CD8-positive, alpha-beta memory T cell (primary cell): ENCODE measurements around the gene ECSCR. TPM values are rescaled to one million over a fixed set of nuclear protein-coding genes. Genes with fewer than 3 reads are reported as not detected.

Source experiments
- CTCF ChIA-PET: fragments of 350-600 bp; sonication (Branson Sonifier 250); formaldehyde crosslinking; loops from one replicate; lab custom pipeline; 2021; ENCODE audit warnings: antibody characterized with exemption; lab: Charles Lee
- POLR2A ChIA-PET: fragments of 350-600 bp; sonication (Branson Sonifier 250); formaldehyde crosslinking; loops from one replicate; lab custom pipeline; 2021; ENCODE audit warnings: antibody characterized with exemption; lab: Charles Lee
- DNase-seq, 5 donors: peaks; one replicate each; pipeline versions ENCODE4 v3.0.0 to v3.0.0-alpha.2; 2020 to 2022; ENCODE audit warnings: mixed read lengths in 1 of 5
- H3K27ac ChIP-seq: one replicate; pipeline ENCODE4 v1.7.0; 2013; ENCODE audit warnings: low read depth, mild to moderate bottlenecking, low read length, moderate library complexity
- H3K27me3 ChIP-seq: 2 replicates; pipeline ENCODE4 v1.7.0; 2013; ENCODE audit warnings: low read length, mild to moderate bottlenecking; ENCODE audit not compliant: insufficient read depth, poor library complexity, severe bottlenecking
- H3K36me3 ChIP-seq: 2 replicates; pipeline ENCODE4 v1.7.0; 2013; ENCODE audit warnings: mild to moderate bottlenecking, low read length, moderate library complexity; ENCODE audit not compliant: insufficient read depth
- H3K4me1 ChIP-seq: 2 replicates; pipeline ENCODE4 v1.7.0; 2013; ENCODE audit warnings: mild to moderate bottlenecking, low read length, moderate library complexity; ENCODE audit not compliant: insufficient read depth
- H3K4me3 ChIP-seq: 2 replicates; pipeline ENCODE4 v1.7.0; 2013; ENCODE audit warnings: mild to moderate bottlenecking, low read length
- H3K9me3 ChIP-seq: 2 replicates; pipeline ENCODE4 v1.7.0; 2013; ENCODE audit warnings: mild to moderate bottlenecking, low read length
- H3K27ac Mint-ChIP-seq, 8 donors: one replicate each; pipeline ENCODE4 v1.8.0; 2020 to 2021; ENCODE audit warnings: mixed read lengths in 8 of 8, mild to moderate bottlenecking in 6 of 8, inconsistent platforms in 3 of 8, moderate library complexity in 3 of 8
- H3K27me3 Mint-ChIP-seq, 2 donors: one replicate each; pipeline ENCODE4 v1.8.0; 2020 to 2021; ENCODE audit warnings: mixed read lengths in 2 of 2, mild to moderate bottlenecking in 1 of 2, moderate library complexity in 1 of 2
- H3K36me3 Mint-ChIP-seq, 3 donors: one replicate each; pipeline ENCODE4 v1.8.0; 2020 to 2021; ENCODE audit warnings: mixed read lengths in 3 of 3, inconsistent platforms in 1 of 3, mild to moderate bottlenecking in 1 of 3
- H3K4me1 Mint-ChIP-seq, 3 donors: one replicate each; pipeline ENCODE4 v1.8.0; 2020 to 2021; ENCODE audit warnings: mixed read lengths in 3 of 3, inconsistent platforms in 1 of 3, mild to moderate bottlenecking in 1 of 3
- H3K4me3 Mint-ChIP-seq, 7 donors: one replicate each; pipeline ENCODE4 v1.8.0; 2020 to 2021; ENCODE audit warnings: mixed read lengths in 7 of 7, mild to moderate bottlenecking in 6 of 7, moderate library complexity in 4 of 7, inconsistent platforms in 2 of 7
- H3K9me3 Mint-ChIP-seq, 5 donors: one replicate each; pipeline ENCODE4 v1.8.0; 2020 to 2022; ENCODE audit warnings: mixed read lengths in 5 of 5, mild to moderate bottlenecking in 3 of 5, moderate library complexity in 2 of 5, inconsistent platforms in 1 of 5
- polyA plus RNA-seq: library from polyadenylated mRNA; unstranded; fragments of 300-500 nt; fragmentation: Illumina TruSeq; gene quantifications from one replicate; pipeline ENCODE4 v1.2.3, GENCODE V29; 2021
- total RNA-seq, 2 experiments: library from RNA; stranded (reverse); gene quantifications; one replicate each; pipeline ENCODE4 v1.2.3, GENCODE V29; 2021

The ECSCR gene
- total and polyA plus RNA-seq, 3 experiments from 2014 or later: 0.82 to 0.83 TPM; not detected in 1

DNA sequence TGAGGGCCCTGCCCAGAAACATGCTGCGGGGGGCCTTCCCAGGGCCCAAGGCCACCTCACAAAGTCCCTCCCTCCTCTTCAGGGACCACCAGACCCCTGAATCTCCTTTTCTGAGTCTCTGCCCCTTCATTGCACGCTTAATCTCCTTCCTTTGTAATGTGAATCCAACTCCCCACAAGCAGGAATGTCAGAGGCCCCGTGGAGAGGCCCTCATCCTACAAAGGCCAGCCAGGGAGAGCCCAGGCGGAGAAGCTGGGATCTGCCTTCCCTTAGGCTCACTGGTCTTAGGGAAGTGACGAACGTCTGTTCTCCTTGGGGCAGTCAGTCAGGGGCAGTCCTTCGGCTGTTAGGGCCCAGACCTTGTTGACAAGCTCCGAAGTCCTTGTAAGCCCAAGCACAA is 10.6 kb upstream of the ECSCR start:
- POLR2A ChIA-PET: interaction anchor here (0.6 to 1.4 kb wide), 2 partner anchors 9 to 11 kb away, joined by 4 to 5 read pairs; no protein-coding TSS in a partner anchor
- H3K9me3 Mint-ChIP-seq: no peaks in the 10 kb centered on the region
- Histone ChIP-seq H3K9me3 (no peaks in the 10 kb centered on the region), H3K4me3 (no peak overlapping the region), H3K27me3 (no peaks in the 10 kb centered on the region), H3K36me3 (peaks cover 16% of the 10 kb centered on the region), H3K4me1 (peaks cover 87% of the 10 kb centered on the region), H3K27ac (no peak overlapping the region)
- peaks cover 69 to 90% (median 86%) of the 10 kb centered on the region in 3 donors for H3K4me1 Mint-ChIP-seq
- peak overlapping the region in 1 of 7 donors; percentile 66 for H3K4me3 Mint-ChIP-seq
- CTCF ChIA-PET: interaction anchor here (0.7 kb wide), 1 partner anchor 51 kb away, joined by 3 read pairs; no protein-coding TSS in a partner anchor
- peak overlapping the region in 6 of 8 donors; percentile 54 to 96 (median 80) for H3K27ac Mint-ChIP-seq
- no peaks in the 10 kb centered on the region for H3K27me3 Mint-ChIP-seq
- peaks cover 0 to 31% (median 4%) of the 10 kb centered on the region in 3 donors for H3K36me3 Mint-ChIP-seq
- no peak for DNase-seq

DNA sequence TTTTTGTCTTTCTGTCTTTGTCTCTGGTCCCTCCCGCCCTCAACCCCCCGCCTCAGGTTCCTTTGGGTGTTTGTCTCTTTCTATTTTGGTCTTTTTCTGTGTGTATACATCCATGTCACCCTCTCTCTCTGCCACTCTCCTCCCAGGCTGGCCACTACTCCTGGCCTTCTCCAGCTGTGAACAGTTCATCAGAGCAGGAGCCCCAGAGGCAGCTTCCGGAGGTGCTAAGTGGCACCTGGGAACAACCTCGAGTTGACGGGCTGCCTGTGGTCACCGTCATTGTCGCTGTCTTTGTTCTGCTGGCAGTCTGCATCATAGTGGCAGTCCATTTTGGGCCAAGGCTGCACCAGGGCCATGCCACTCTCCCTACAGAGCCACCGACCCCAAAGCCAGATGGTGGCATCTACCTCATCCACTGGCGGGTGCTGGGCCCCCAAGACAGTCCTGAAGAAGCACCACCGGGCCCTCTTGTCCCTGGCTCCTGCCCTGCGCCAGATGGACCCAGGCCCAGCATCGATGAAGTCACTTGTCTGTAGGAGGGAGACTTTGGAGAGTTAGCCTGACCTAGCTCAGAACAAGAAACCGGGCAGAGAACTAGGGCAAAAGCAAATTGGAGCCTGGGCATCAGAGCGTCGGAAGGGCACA is 10.0 kb upstream of the ECSCR start:
- Mint-ChIP-seq H3K9me3 (no peaks in the 10 kb centered on the region), H3K27me3 (no peaks in the 10 kb centered on the region), H3K4me1 (peaks cover 69 to 85% (median 80%) of the 10 kb centered on the region in 3 donors), H3K27ac (peak overlapping the region; percentile 73 to 96 (median 94)), H3K4me3 (peak overlapping the region; percentile 38 to 97 (median 90)), H3K36me3 (peaks cover 0 to 25% (median 4%) of the 10 kb centered on the region in 3 donors)
- POLR2A ChIA-PET: interaction anchor here (0.6 to 2.4 kb wide), 4 partner anchors 9 to 115 kb away, joined by 4 to 13 read pairs (median 5); partner anchors contain the start of gene STING1
- Histone ChIP-seq H3K4me1 (peaks cover 81% of the 10 kb centered on the region), H3K4me3 (no peak overlapping the region), H3K27ac (no peak overlapping the region), H3K36me3 (peaks cover 10% of the 10 kb centered on the region), H3K27me3 (no peaks in the 10 kb centered on the region), H3K9me3 (no peaks in the 10 kb centered on the region)
- no peak for DNase-seq
- CTCF ChIA-PET: no interaction called here

DNA sequence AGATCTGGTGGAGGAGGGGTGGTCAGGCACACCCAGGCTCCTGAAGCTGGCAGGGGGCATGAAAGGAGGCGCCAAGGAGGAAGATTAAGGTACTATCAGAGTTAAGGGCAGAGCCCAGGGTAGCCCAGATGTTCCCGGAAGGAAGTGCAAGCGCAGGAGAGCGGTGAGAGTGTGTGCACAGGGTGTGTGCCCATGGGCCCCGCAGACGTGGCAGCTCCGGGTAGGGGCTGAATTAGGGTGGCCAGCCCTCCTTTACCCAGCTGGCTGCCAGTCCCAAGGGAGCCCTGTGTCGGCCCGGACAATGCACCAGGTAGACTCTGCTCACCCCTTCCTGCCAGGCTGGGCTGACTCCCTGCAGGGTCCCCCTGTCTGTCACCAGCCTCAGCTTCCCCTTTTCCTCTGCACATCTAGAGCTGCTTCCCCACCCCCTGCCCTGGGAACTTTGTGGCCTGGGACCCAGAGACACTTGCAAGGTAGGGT is 8.3 kb upstream of the ECSCR start, which contains the start of gene SMIM33:
SMIM33 (plus strand) TSS at position 184 of the 480 bp plus-strand sequence; CDS start at position 302, 118 bp downstream.
- Histone ChIP-seq H3K36me3 (peaks cover 4% of the 10 kb centered on the region), H3K27ac (no peak within 1 kb of the TSS), H3K9me3 (no peaks in the 10 kb centered on the region), H3K4me3 (peak within 1 kb of the TSS; percentile 36), H3K4me1 (peaks cover 73% of the 10 kb centered on the region), H3K27me3 (no peaks in the 10 kb centered on the region)
- H3K36me3 Mint-ChIP-seq: peaks cover 0 to 11% (median 4%) of the 10 kb centered on the region in 3 donors
- POLR2A ChIA-PET: interaction anchor here (0.6 to 2.4 kb wide), 3 partner anchors 11 to 129 kb away, joined by 3 to 13 read pairs (median 3); partner anchors contain the start of genes PAIP2 and STING1
- CTCF ChIA-PET: interaction anchor here (0.7 to 1.7 kb wide), 7 partner anchors 8 to 48 kb away, joined by 3 to 7 read pairs (median 3); partner anchors contain the start of gene ECSCR
- peak within 1 kb of the TSS; percentile 81 to 97 (median 91) for H3K4me3 Mint-ChIP-seq
- DNase-seq: peak in 4 of 5 donors; percentile 25 to 57 (median 38)
- H3K4me1 Mint-ChIP-seq: peaks cover 64 to 76% (median 75%) of the 10 kb centered on the region in 3 donors
- no peaks in the 10 kb centered on the region for H3K27me3 Mint-ChIP-seq
- H3K9me3 Mint-ChIP-seq: no peaks in the 10 kb centered on the region
- H3K27ac Mint-ChIP-seq: peak within 1 kb of the TSS; percentile 83 to 98 (median 94)

DNA sequence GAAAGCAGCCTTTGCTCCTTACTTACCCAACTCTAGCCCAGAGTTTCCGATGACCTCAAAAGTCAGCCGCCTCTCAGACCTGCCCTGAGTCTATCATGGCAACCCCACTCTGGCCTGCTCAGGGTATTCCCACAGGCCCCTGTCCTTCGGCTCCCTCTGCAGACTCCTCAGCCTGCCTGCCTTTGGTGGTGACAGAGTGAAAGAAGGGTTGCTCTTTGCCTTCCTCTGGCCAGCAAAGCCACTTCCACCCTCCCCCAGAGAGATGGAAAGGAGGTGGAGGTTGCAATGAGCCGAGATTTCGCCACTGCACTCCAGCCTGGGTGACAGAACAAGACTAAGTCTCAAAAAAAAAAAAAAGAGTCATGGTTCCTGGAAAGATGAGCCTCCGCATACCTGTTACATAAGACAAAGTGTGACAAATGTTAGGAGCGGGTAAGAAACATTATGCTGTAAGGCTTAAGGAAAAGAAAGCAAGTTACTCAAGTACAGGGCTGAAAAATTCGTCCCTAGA is 5.9 kb upstream of the ECSCR start:
- Histone ChIP-seq H3K4me1 (peaks cover 49% of the 10 kb centered on the region), H3K27ac (no peak overlapping the region), H3K4me3 (no peak overlapping the region), H3K27me3 (no peaks in the 10 kb centered on the region), H3K9me3 (no peaks in the 10 kb centered on the region), H3K36me3 (no peaks in the 10 kb centered on the region)
- CTCF ChIA-PET: interaction anchor here (0.8 kb wide), 1 partner anchor 10 kb away, joined by 3 read pairs; no protein-coding TSS in a partner anchor
- Mint-ChIP-seq H3K4me1 (peaks cover 45 to 53% (median 52%) of the 10 kb centered on the region in 3 donors), H3K36me3 (no peaks in the 10 kb centered on the region), H3K4me3 (peak overlapping the region in 4 of 7 donors; percentile 20 to 76 (median 66)), H3K9me3 (no peaks in the 10 kb centered on the region), H3K27me3 (no peaks in the 10 kb centered on the region), H3K27ac (peak overlapping the region in 3 of 8 donors; percentile 46 to 75 (median 69))
- no peak for DNase-seq
- POLR2A ChIA-PET: interaction anchor here (0.6 kb wide), 1 partner anchor 10 kb away, joined by 4 read pairs; no protein-coding TSS in a partner anchor

DNA sequence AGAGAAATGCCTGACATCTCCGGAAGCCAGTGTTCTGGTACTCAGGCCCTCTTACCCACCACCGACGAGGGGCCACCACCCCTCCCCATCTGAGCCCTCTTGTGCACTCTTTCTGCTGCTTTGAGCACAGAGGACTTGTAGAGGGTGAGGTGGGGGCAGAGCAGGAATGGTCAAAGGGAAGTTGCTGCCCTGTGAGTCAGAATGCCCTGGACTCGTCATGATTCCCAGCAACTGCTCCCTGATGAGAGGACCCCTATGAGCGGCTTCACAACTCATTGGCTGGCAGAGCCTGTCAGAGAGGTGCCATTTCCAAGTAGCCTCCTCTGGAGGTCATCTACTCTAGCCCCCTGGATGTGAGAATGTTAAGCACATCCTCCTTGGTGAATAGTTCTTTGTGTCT is 845 bp downstream of the ECSCR start:
- Histone ChIP-seq H3K27ac (no peak overlapping the region), H3K27me3 (no peaks in the 10 kb centered on the region), H3K4me3 (no peak overlapping the region), H3K4me1 (peaks cover 50% of the 10 kb centered on the region), H3K9me3 (no peaks in the 10 kb centered on the region), H3K36me3 (no peaks in the 10 kb centered on the region)
- ChIA-PET POLR2A (interaction anchor here (1.5 kb wide), 1 partner anchor 21 kb away, joined by 4 read pairs; the partner anchor contains the start of gene STING1), CTCF (no interaction called here)
- H3K27me3 Mint-ChIP-seq: no peaks in the 10 kb centered on the region
- peak overlapping the region in 1 of 8 donors; percentile 52 for H3K27ac Mint-ChIP-seq
- H3K4me3 Mint-ChIP-seq: no peak overlapping the region
- no peak for DNase-seq
- H3K4me1 Mint-ChIP-seq: peaks cover 25 to 42% (median 34%) of the 10 kb centered on the region in 3 donors
- H3K36me3 Mint-ChIP-seq: no peaks in the 10 kb centered on the region
- no peaks in the 10 kb centered on the region for H3K9me3 Mint-ChIP-seq

DNA sequence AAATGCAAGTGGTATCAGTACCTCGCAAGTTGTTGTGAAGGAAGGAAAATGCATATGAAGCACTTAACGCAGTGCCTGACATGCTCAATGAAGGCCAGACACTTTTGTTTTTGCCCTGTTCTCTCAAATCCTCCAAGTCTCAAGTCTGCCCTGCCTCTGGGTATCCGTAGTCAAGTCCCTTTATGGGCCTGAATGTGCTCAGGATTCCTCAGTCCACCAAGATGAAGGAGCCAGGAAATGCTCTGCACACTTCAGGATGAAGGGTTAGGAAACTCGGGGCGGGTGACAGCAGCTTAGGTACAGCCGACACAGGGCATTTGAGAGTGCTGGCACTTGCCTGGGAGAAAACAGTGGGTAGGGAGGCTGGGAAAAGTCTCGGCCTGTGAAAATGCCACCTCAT is 1.4 kb downstream of the ECSCR start:
- peaks cover 31 to 47% (median 39%) of the 10 kb centered on the region in 3 donors for H3K4me1 Mint-ChIP-seq
- H3K27me3 Mint-ChIP-seq: no peaks in the 10 kb centered on the region
- Histone ChIP-seq H3K4me1 (peaks cover 50% of the 10 kb centered on the region), H3K27ac (no peak overlapping the region), H3K9me3 (no peaks in the 10 kb centered on the region), H3K36me3 (no peaks in the 10 kb centered on the region), H3K27me3 (no peaks in the 10 kb centered on the region), H3K4me3 (no peak overlapping the region)
- POLR2A ChIA-PET: interaction anchor here (1.5 kb wide), 1 partner anchor 21 kb away, joined by 4 read pairs; the partner anchor contains the start of gene STING1
- peak overlapping the region in 4 of 8 donors; percentile 29 to 90 (median 62) for H3K27ac Mint-ChIP-seq
- H3K36me3 Mint-ChIP-seq: no peaks in the 10 kb centered on the region
- CTCF ChIA-PET: no interaction called here
- H3K9me3 Mint-ChIP-seq: no peaks in the 10 kb centered on the region
- no peak for DNase-seq
- H3K4me3 Mint-ChIP-seq: no peak overlapping the region

DNA sequence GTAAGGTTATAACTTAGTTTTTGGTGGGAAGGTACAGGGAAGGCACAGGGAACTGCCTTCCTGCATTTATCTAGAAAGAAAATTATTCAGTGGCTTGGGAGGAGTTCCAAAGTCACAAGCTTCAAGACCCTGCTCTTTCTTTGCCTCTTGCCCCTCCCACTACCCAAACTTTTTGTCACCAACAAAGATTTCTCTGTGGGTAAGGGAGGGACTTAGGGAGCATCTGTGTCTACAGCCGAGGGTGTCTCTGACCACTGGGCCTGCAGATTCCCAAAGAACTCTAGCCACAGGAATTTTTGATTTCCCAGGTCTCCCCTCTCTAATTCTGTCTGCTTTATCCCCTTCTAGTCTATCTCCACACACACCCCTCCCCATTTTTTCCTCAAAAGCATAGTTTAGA is 2.1 kb downstream of the ECSCR start:
- no peaks in the 10 kb centered on the region for H3K36me3 Mint-ChIP-seq
- Histone ChIP-seq H3K4me1 (peaks cover 50% of the 10 kb centered on the region), H3K27me3 (no peaks in the 10 kb centered on the region), H3K27ac (no peak overlapping the region), H3K4me3 (no peak overlapping the region), H3K9me3 (no peaks in the 10 kb centered on the region), H3K36me3 (no peaks in the 10 kb centered on the region)
- H3K4me1 Mint-ChIP-seq: peaks cover 32 to 49% (median 43%) of the 10 kb centered on the region in 3 donors
- H3K4me3 Mint-ChIP-seq: no peak overlapping the region
- H3K27ac Mint-ChIP-seq: peak overlapping the region in 5 of 8 donors; percentile 37 to 97 (median 68)
- ChIA-PET POLR2A (no interaction called here), CTCF (interaction anchor here (0.7 to 3.0 kb wide), 4 partner anchors 33 to 57 kb away, joined by 3 to 14 read pairs (median 6); no protein-coding TSS in a partner anchor)
- DNase-seq: no peak
- H3K9me3 Mint-ChIP-seq: no peaks in the 10 kb centered on the region
- H3K27me3 Mint-ChIP-seq: no peaks in the 10 kb centered on the region
